IMR-90 (cell line): ENCODE measurements around the gene ENPP6.

Source experiments
- CEBPB ChIP-seq: IDR thresholded peaks from 2 replicates; pipeline ENCODE4 v1.6.1; 2012; ENCODE audit warnings: low read depth, low read length, improper control_type of control experiment
- POLR2A ChIP-seq: IDR thresholded peaks from 2 replicates; pipeline ENCODE4 v1.6.1; 2012; ENCODE audit warnings: mild to moderate bottlenecking, low read depth, low read length
- RAD21 ChIP-seq: IDR thresholded peaks from 2 replicates; pipeline ENCODE4 v1.6.1; 2012; ENCODE audit warnings: low read length, improper control_type of control experiment
- TF ChIP-seq, protein P1 (sequence below): conservative IDR thresholded peaks from 2 replicates; pipeline ENCODE4 v1.5.1; 2012; ENCODE audit warnings: mild to moderate bottlenecking, low read depth, low read length, improper control_type of control experiment
- TF ChIP-seq, protein P2 (sequence below): fragments of 150-350 bp; IDR thresholded peaks from 2 replicates; pipeline ENCODE4 v1.6.1; 2017; ENCODE audit warnings: mild to moderate bottlenecking, antibody characterized with exemption, low read length, low read depth

DNA sequence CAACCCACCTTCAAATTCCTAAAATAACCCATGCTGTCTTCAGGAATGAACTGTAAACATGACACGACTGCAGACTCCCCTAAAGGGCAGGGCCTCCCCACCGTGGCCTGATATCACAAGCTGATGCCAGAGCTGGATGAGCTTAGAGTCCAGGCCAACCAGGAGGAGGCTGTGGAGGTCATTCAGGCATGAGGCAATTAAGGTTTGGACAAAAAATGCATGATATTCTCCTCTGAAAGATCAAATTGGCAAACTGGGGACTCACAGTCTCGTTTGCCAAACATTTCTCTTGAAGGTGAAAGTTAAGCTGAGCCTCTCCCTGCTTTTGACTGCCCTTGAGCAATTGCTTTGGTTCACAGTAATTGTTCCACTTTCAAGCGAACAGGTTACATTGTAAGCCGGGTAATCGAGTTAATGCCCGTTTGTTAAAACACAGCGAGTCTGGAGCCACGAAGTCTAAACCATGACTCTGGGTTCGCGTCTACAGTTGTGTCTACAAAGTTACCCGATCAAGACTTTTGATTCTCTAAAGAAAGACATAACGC, 105.6 kb downstream of the ENPP6 start:
- TF ChIP-seq POLR2A, result no peak
- TF ChIP-seq, protein P1, sequence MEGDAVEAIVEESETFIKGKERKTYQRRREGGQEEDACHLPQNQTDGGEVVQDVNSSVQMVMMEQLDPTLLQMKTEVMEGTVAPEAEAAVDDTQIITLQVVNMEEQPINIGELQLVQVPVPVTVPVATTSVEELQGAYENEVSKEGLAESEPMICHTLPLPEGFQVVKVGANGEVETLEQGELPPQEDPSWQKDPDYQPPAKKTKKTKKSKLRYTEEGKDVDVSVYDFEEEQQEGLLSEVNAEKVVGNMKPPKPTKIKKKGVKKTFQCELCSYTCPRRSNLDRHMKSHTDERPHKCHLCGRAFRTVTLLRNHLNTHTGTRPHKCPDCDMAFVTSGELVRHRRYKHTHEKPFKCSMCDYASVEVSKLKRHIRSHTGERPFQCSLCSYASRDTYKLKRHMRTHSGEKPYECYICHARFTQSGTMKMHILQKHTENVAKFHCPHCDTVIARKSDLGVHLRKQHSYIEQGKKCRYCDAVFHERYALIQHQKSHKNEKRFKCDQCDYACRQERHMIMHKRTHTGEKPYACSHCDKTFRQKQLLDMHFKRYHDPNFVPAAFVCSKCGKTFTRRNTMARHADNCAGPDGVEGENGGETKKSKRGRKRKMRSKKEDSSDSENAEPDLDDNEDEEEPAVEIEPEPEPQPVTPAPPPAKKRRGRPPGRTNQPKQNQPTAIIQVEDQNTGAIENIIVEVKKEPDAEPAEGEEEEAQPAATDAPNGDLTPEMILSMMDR, result no peak
- no peak for TF ChIP-seq RAD21
- no peak for TF ChIP-seq CEBPB
- TF ChIP-seq, protein P2, sequence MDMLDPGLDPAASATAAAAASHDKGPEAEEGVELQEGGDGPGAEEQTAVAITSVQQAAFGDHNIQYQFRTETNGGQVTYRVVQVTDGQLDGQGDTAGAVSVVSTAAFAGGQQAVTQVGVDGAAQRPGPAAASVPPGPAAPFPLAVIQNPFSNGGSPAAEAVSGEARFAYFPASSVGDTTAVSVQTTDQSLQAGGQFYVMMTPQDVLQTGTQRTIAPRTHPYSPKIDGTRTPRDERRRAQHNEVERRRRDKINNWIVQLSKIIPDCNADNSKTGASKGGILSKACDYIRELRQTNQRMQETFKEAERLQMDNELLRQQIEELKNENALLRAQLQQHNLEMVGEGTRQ, result no peak
